ENCODE measurements around the gene GRIN2A. TPM values are rescaled to one million over a fixed set of nuclear protein-coding genes. Genes with fewer than 3 reads are reported as not detected.

Gene GRIN2A
- total and polyA plus RNA-seq, 2 of the 8 experiments (the other 6 are each of a cell fraction or from before 2014, with no cell fraction given), result 0.18 to 1.8 TPM

- Histone ChIP-seq H3K14ac (ENCODE audit: insufficient read length) (no peak overlapping the region), H3K9me3 (ENCODE audit: insufficient read depth in 2 of 2, low read depth in 1 of 2, low read length in 1 of 2) (no peaks in the 10 kb centered on the region), H2BK15ac (ENCODE audit: low read length) (no peak overlapping the region), H4K91ac (replicated peaks; ENCODE audit: insufficient read length, low read length) (no peak overlapping the region), H3K18ac (ENCODE audit: extremely low read depth, low read length) (no peak overlapping the region), H3K79me2 (ENCODE audit: control insufficient read depth in 1 of 2, insufficient read depth in 2 of 2, low read length in 2 of 2) (no peaks in the 10 kb centered on the region), H3K4ac (replicated peaks; ENCODE audit: insufficient read length, low read depth, low read length) (no peak overlapping the region), H3K4me3 (ENCODE audit: extremely low read depth in 1 of 4, insufficient read depth in 2 of 4, low read depth in 3 of 4, low read length in 4 of 4) (no peak overlapping the region), H3K36me3 (ENCODE audit: control insufficient read depth in 2 of 4, insufficient read depth in 4 of 4, low read length in 3 of 4) (no peaks in the 10 kb centered on the region), H3K27ac (ENCODE audit: low read depth, low read length) (no peak overlapping the region), H2AFZ (ENCODE audit: low read length) (no peak overlapping the region), H3K9ac (replicated peaks in 1 of 4; ENCODE audit: extremely low read depth in 1 of 4, low read depth in 3 of 4, low read length in 3 of 4) (no peak overlapping the region), H4K5ac (ENCODE audit: insufficient read length, low read depth, low read length) (no peak overlapping the region), H2BK5ac (ENCODE audit: low read depth, low read length) (no peak overlapping the region), H2BK120ac (replicated peaks; ENCODE audit: low read depth, low read length) (no peak overlapping the region), H3K27me3 (replicated peaks in 1 of 4; ENCODE audit: control insufficient read depth in 3 of 4, extremely low read depth in 1 of 4, insufficient read depth in 3 of 4, low read length in 3 of 4) (no peaks in the 10 kb centered on the region), H2BK12ac (ENCODE audit: low read depth, low read length) (no peak overlapping the region), H2BK20ac (ENCODE audit: low read length) (no peak overlapping the region), H3K23ac (ENCODE audit: insufficient read length) (no peak overlapping the region), H3K56ac (replicated peaks; ENCODE audit: insufficient read length, low read depth, low read length) (no peak overlapping the region), H4K8ac (ENCODE audit: extremely low read depth, insufficient read depth, low read length) (no peak overlapping the region), H3K23me2 (ENCODE audit: low read depth, low read length) (no peaks in the 10 kb centered on the region), H3K4me2 (ENCODE audit: insufficient read depth in 1 of 2, low read depth in 2 of 2, low read length in 2 of 2) (no peak overlapping the region), H4K20me1 (replicated peaks in 1 of 2; ENCODE audit: control insufficient read depth in 1 of 2, insufficient read depth in 2 of 2, low read length in 2 of 2) (no peaks in the 10 kb centered on the region), H2AK5ac (ENCODE audit: low read depth, low read length) (no peak overlapping the region), H3K4me1 (replicated peaks in 1 of 4; ENCODE audit: control insufficient read depth in 3 of 4, insufficient read depth in 4 of 4, low read length in 3 of 4) (no peaks in the 10 kb centered on the region), H3K79me1 (ENCODE audit: low read depth, low read length) (no peaks in the 10 kb centered on the region)
- ChIA-PET CTCF (ENCODE audit: partially characterized antibody) (interaction anchor here (1.2 to 1.5 kb wide), 2 partner anchors 50 to 833 kb away, joined by 3 to 4 read pairs; no protein-coding TSS in a partner anchor), POLR2A (ENCODE audit: partially characterized antibody) (no interaction called here)
- FAIRE-seq, result no peak
- 81% methylated on average over 3 of the region's 3 CpGs; no CpG with 5 or more reads in 1 of the 2 experiments for WGBS, 2 experiments (ENCODE audit: extremely low coverage in 1 of 2, insufficient coverage in 1 of 2, insufficient read length in 1 of 2, insufficient replicate concordance in 2 of 2, low coverage in 1 of 2, low lambda C conversion rate in 2 of 2, missing lambda C conversion rate in 1 of 2)
- TF ChIP-seq SP4 (IDR thresholded peaks at IDR 0.05; ENCODE audit: low read length) (no peak), EP300 (IDR thresholded peaks at IDR 0.05; ENCODE audit: borderline replicate concordance in 1 of 2, low read depth in 2 of 2, low read length in 2 of 2) (no peak), EGR1 (IDR thresholded peaks at IDR 0.05; ENCODE audit: borderline replicate concordance, low read depth, low read length) (no peak)
- no peak for DNase-seq (ENCODE audit: low read depth in 1 of 2, low spot score in 2 of 2)
Measured at GRCh38 chr16:10130538-10130937, 51.7 kb downstream of the GRIN2A start.
